Nephron (organoid): ENCODE results near the gene PDZD8.

ENCODE experiments used
- H3K27ac Mint-ChIP-seq, 3 experiments: 2 replicates each; pipeline ENCODE4 v1.8.0; 2020; ENCODE audit warnings: mixed read lengths in 3 of 3, mild to moderate bottlenecking in 2 of 3, moderate library complexity in 1 of 3
- H3K27me3 Mint-ChIP-seq: 2 replicates; pipeline ENCODE4 v1.8.0; 2021; ENCODE audit warnings: low read depth, mild to moderate bottlenecking, moderate library complexity, mixed read lengths
- H3K36me3 Mint-ChIP-seq: 2 replicates; pipeline ENCODE4 v1.8.0; 2020; ENCODE audit warnings: low read depth, mixed read lengths
- H3K4me1 Mint-ChIP-seq: 2 replicates; pipeline ENCODE4 v1.8.0; 2020; ENCODE audit warnings: mixed read lengths
- H3K4me3 Mint-ChIP-seq, 3 experiments: 2 replicates each; pipeline ENCODE4 v1.8.0; 2020; ENCODE audit warnings: mild to moderate bottlenecking in 3 of 3, mixed read lengths in 3 of 3, moderate library complexity in 2 of 3
- H3K9me3 Mint-ChIP-seq: 2 replicates; pipeline ENCODE4 v1.8.0; 2020; ENCODE audit warnings: mixed read lengths
- CTCF ChIP-seq, 3 experiments: fragments of 200-600 bp; sonication (generic); IDR thresholded peaks; one replicate each; pipeline ENCODE4 v1.5.0; 2021; ENCODE audit warnings: antibody characterized with exemption in 3 of 3; ENCODE audit not compliant: unreplicated experiment in 3 of 3

The PDZD8 gene

GRCh38 chr10:117324367-117324766 is 50.9 kb downstream of the PDZD8 start:
- Mint-ChIP-seq H3K9me3 (peaks cover 6% of the 10 kb centered on the region), H3K36me3 (peaks cover 23% of the 10 kb centered on the region), H3K27ac (no peak overlapping the region), H3K27me3 (no peaks in the 10 kb centered on the region), H3K4me3 (no peak overlapping the region), H3K4me1 (no peaks in the 10 kb centered on the region)
- TF ChIP-seq CTCF (IDR thresholded peaks at IDR 0.05; ENCODE audit: unreplicated experiment in 3 of 3), result no peak

- H3K27ac Mint-ChIP-seq, result no peak overlapping the region
- no peaks in the 10 kb centered on the region for H3K27me3 Mint-ChIP-seq
- no peak for TF ChIP-seq CTCF (IDR thresholded peaks at IDR 0.05; ENCODE audit: unreplicated experiment in 3 of 3)
- peaks cover 20% of the 10 kb centered on the region for H3K36me3 Mint-ChIP-seq
- no peaks in the 10 kb centered on the region for H3K4me1 Mint-ChIP-seq
- H3K9me3 Mint-ChIP-seq, result peaks cover 6% of the 10 kb centered on the region
- H3K4me3 Mint-ChIP-seq, result no peak overlapping the region
These were observed 53.0 kb downstream of the PDZD8 start for GRCh38 chr10:117322260-117322659.

GRCh38 chr10:117320050-117320665 is 55.1 kb downstream of the PDZD8 start:
- Mint-ChIP-seq H3K27ac (no peak overlapping the region), H3K4me3 (no peak overlapping the region), H3K27me3 (no peaks in the 10 kb centered on the region), H3K4me1 (no peaks in the 10 kb centered on the region), H3K36me3 (peaks cover 4% of the 10 kb centered on the region), H3K9me3 (no peaks in the 10 kb centered on the region)
- TF ChIP-seq CTCF (IDR thresholded peaks at IDR 0.05; ENCODE audit: unreplicated experiment in 3 of 3), result peak; percentile 63 to 79 (median 65)

GRCh38 chr10:117318909-117319308 is 56.3 kb downstream of the PDZD8 start:
- no peaks in the 10 kb centered on the region for H3K9me3 Mint-ChIP-seq
- H3K36me3 Mint-ChIP-seq, result peaks cover 4% of the 10 kb centered on the region
- no peak overlapping the region for H3K27ac Mint-ChIP-seq
- H3K27me3 Mint-ChIP-seq, result no peaks in the 10 kb centered on the region
- peak in 2 of 3 experiments; percentile 32 to 57 for TF ChIP-seq CTCF (IDR thresholded peaks at IDR 0.05; ENCODE audit: unreplicated experiment in 3 of 3)
- H3K4me1 Mint-ChIP-seq, result no peaks in the 10 kb centered on the region
- H3K4me3 Mint-ChIP-seq, result no peak overlapping the region

GRCh38 chr10:117316701-117317100 is 58.5 kb downstream of the PDZD8 start:
- Mint-ChIP-seq H3K9me3 (no peaks in the 10 kb centered on the region), H3K4me3 (no peak overlapping the region), H3K36me3 (peaks cover 8% of the 10 kb centered on the region), H3K27me3 (no peaks in the 10 kb centered on the region), H3K27ac (no peak overlapping the region), H3K4me1 (no peaks in the 10 kb centered on the region)
- no peak for TF ChIP-seq CTCF (IDR thresholded peaks at IDR 0.05; ENCODE audit: unreplicated experiment in 3 of 3)

GRCh38 chr10:117313641-117314040 is 61.6 kb downstream of the PDZD8 start:
- Mint-ChIP-seq H3K4me1 (no peaks in the 10 kb centered on the region), H3K27ac (no peak overlapping the region), H3K27me3 (no peaks in the 10 kb centered on the region), H3K4me3 (no peak overlapping the region), H3K9me3 (no peaks in the 10 kb centered on the region), H3K36me3 (peaks cover 10% of the 10 kb centered on the region)
- no peak for TF ChIP-seq CTCF (IDR thresholded peaks at IDR 0.05; ENCODE audit: unreplicated experiment in 3 of 3)
